GM12878 (cell line): ENCODE measurements around the gene TEKT1. TPM values are rescaled to one million over a fixed set of nuclear protein-coding genes. Genes with fewer than 3 reads are reported as not detected.
"Not testable (repeated sequence)": the region's sequence is repeated elsewhere in the genome, so short reads cannot be mapped to it uniquely, and the experiment has no call there.

ENCODE experiments used
- ATAC-seq: fragments of 200-7000 bp; cut with Tn5 transposase; 3 replicates; pipeline ENCODE4 v1.9.1; 2020; ENCODE audit warnings: mild to moderate bottlenecking, moderate library complexity
- BruUV-seq: library from RNA; stranded (reverse); fragments of 400-500 nt; replicated peaks from 2 replicates; lab custom pipeline; 2021; lab: Mats Ljungman, UMichigan
- CTCF ChIA-PET: fragments of 300-600 bp; sonication (Branson Sonifier 250); formaldehyde crosslinking; extraction: SDS; loops from one replicate; lab custom pipeline; 2021; ENCODE audit warnings: inconsistent platforms; lab: Yijun Ruan, JAX
- POLR2A ChIA-PET: fragments of 350-600 bp; formaldehyde crosslinking; extraction: SDS; loops from one replicate; lab custom pipeline; 2021; ENCODE audit warnings: inconsistent platforms; lab: Charles Lee
- RAD21 ChIA-PET: fragments of 300-600 bp; sonication (Branson Sonifier 250); formaldehyde crosslinking; loops from one replicate; lab custom pipeline; 2023; ENCODE audit warnings: antibody characterized with exemption; ENCODE audit not compliant: unreplicated experiment; lab: Charles Lee
- SMC1A ChIA-PET: fragments of 300-600 bp; sonication (Branson Sonifier 250); formaldehyde crosslinking; loops from one replicate; lab custom pipeline; 2023; ENCODE audit not compliant: unreplicated experiment, uncharacterized antibody; lab: Charles Lee
- DNase-seq: peaks from one replicate; pipeline ENCODE4 v3.0.0-alpha.2; 2011; ENCODE audit warnings: low read depth, low spot score
- FAIRE-seq: peaks from 3 replicates; lab custom pipeline; 2011; peaks lifted over from hg19 to GRCh38; lab: Jason Lieb, UNC
- H2AFZ ChIP-seq: 2 replicates; pipeline ENCODE4 v1.6.0; 2011; ENCODE audit warnings: low read depth, low read length, control low read depth; ENCODE audit not compliant: control insufficient read depth
- H3K27ac ChIP-seq: 2 replicates; pipeline ENCODE4 v1.5.1; 2011; ENCODE audit warnings: control low read depth; ENCODE audit not compliant: control insufficient read depth, insufficient read depth
- H3K27me3 ChIP-seq, 2 experiments: replicated peaks in 1 of 2; 2 replicates each; pipeline versions ENCODE4 v1.6.0 to v1.6.1; 2011; ENCODE audit warnings: low read length in 1 of 2; ENCODE audit not compliant: control insufficient read depth in 2 of 2, insufficient read depth in 2 of 2
- H3K36me3 ChIP-seq, 2 experiments: 2 replicates each; pipeline ENCODE4 v1.5.1; 2011; ENCODE audit warnings: low read length in 1 of 2; ENCODE audit not compliant: control insufficient read depth in 2 of 2, insufficient read depth in 2 of 2
- H3K4me1 ChIP-seq: 2 replicates; pipeline ENCODE4 v1.6.1; 2011; ENCODE audit warnings: mild to moderate bottlenecking, low read length, moderate library complexity, mixed read lengths; ENCODE audit not compliant: control insufficient read depth, insufficient read depth
- H3K4me2 ChIP-seq: 2 replicates; pipeline ENCODE4 v1.6.0; 2011; ENCODE audit warnings: control low read depth; ENCODE audit not compliant: control insufficient read depth, insufficient read depth
- H3K4me3 ChIP-seq: fragments of 200-600 bp; sonication (generic); 2 replicates; pipeline ENCODE4 v1.5.1; 2016
- H3K79me2 ChIP-seq: 2 replicates; pipeline ENCODE4 v1.6.0; 2011; ENCODE audit warnings: low read length; ENCODE audit not compliant: control insufficient read depth, insufficient read depth
- H3K9ac ChIP-seq: 2 replicates; pipeline ENCODE4 v1.8.0; 2011; ENCODE audit warnings: low read length, control low read depth, mixed read lengths; ENCODE audit not compliant: control insufficient read depth, insufficient read depth
- H3K9me3 ChIP-seq: replicated peaks from 3 replicates; pipeline ENCODE4 v1.5.1; 2011; ENCODE audit warnings: mild to moderate bottlenecking, low read length; ENCODE audit not compliant: control insufficient read depth, insufficient read depth
- H4K20me1 ChIP-seq: 2 replicates; pipeline ENCODE4 v1.6.0; 2011; ENCODE audit not compliant: control insufficient read depth, insufficient read depth
- BACH1 ChIP-seq: fragments of 450-650 bp; IDR thresholded peaks from 2 replicates; pipeline ENCODE4 v1.6.1; 2017; ENCODE audit warnings: mild to moderate bottlenecking, borderline replicate concordance
- CREM ChIP-seq: IDR thresholded peaks from 2 replicates; pipeline ENCODE4 v1.6.1; 2014; ENCODE audit warnings: antibody characterized with exemption, low read depth
- IKZF1 ChIP-seq: fragments of 450-650 bp; conservative IDR thresholded peaks from 2 replicates; pipeline ENCODE4 v1.6.1; 2017; ENCODE audit warnings: antibody characterized with exemption, mild to moderate bottlenecking
- IKZF2 ChIP-seq, 2 experiments: fragments of 450-650 bp; IDR thresholded peaks; 2 replicates each; pipeline ENCODE4 v1.6.1; 2017; ENCODE audit warnings: mild to moderate bottlenecking in 2 of 2, moderate library complexity in 2 of 2
- MTA2 ChIP-seq: fragments of 450-650 bp; IDR thresholded peaks from 2 replicates; pipeline ENCODE4 v1.6.1; 2016; ENCODE audit warnings: low read depth, mild to moderate bottlenecking, moderate library complexity
- YY1 ChIP-seq: IDR thresholded peaks from 2 replicates; pipeline ENCODE4 v1.6.1; 2011; ENCODE audit warnings: low read depth, mild to moderate bottlenecking, low read length
- WGBS: methylation state at CpG from one replicate; pipeline ENCODE4 v1.1.6; 2016; ENCODE audit warnings: low lambda C conversion rate; ENCODE audit not compliant: insufficient replicate concordance, insufficient coverage; ENCODE audit errors: missing lambda C conversion rate; 5-methylcytosine and 5-hydroxymethylcytosine counted together
- in situ Hi-C: fragments of 300-500 bp; cut with MboI; formaldehyde crosslinking; loops from 9 replicates; pipeline ENCODE4 v1.14.3; 2018; ENCODE audit warnings: mixed read lengths
- intact Hi-C: fragments of 100-400 bp; cut with micrococcal nuclease; formaldehyde crosslinking; loops from one replicate; pipeline ENCODE4 v1.14.2; 2022; ENCODE audit not compliant: unreplicated experiment
- polyA plus RNA-seq, 11 experiments: library from polyadenylated mRNA; depleted of rRNA in 4 of 11; unstranded in 6 of 11; stranded (reverse) in 5 of 11; fragments of >200 nt; fragmentation: Nextera tagmentation in 4 of 11; fragmentation: Illumina TruSeq in 1 of 11; extraction: Ambion mirVana in 4 of 11; extraction: Trizol in 1 of 11; gene quantifications; 1 replicate in 1 of 11; 2 replicates in 10 of 11; pipeline versions ENCODE4 v1.2.1 to v1.2.3, GENCODE V29; 2011 to 2016; ENCODE audit warnings: inconsistent platforms in 2 of 11, missing spikeins in 2 of 11, low read depth in 1 of 11
- total RNA-seq, 4 experiments: library from RNA; depleted of rRNA in 3 of 4; stranded (reverse); fragments of >200 nt in 3 of 4; fragmentation: Illumina TruSeq in 1 of 4; extraction: Trizol in 1 of 4; gene quantifications; 2 replicates each; pipeline versions ENCODE4 v1.2.1 to v1.2.3, GENCODE V29; 2013 to 2021
- TF ChIP-seq, protein P1 (sequence below): fragments of 450-650 bp; IDR thresholded peaks from 2 replicates; pipeline ENCODE4 v1.6.1; 2016; ENCODE audit warnings: mild to moderate bottlenecking, moderate library complexity, borderline replicate concordance
- TF ChIP-seq, protein P2 (sequence below), 3 experiments: IDR thresholded peaks in 2 of 3; conservative IDR thresholded peaks in 1 of 3; 2 replicates each; pipeline ENCODE4 v1.5.1; 2011; ENCODE audit warnings: low read depth in 3 of 3, low read length in 3 of 3, mild to moderate bottlenecking in 3 of 3, control low read depth in 2 of 3, moderate library complexity in 2 of 3, inconsistent platforms in 1 of 3, mixed read lengths in 1 of 3; ENCODE audit not compliant: control insufficient read depth in 2 of 3, insufficient read depth in 1 of 3; ENCODE audit errors: extremely low read depth in 1 of 3

Gene TEKT1
- total and polyA plus RNA-seq, 10 of the 15 experiments (the other 5 are each of a cell fraction or from before 2014, with no cell fraction given): not detected

DNA sequence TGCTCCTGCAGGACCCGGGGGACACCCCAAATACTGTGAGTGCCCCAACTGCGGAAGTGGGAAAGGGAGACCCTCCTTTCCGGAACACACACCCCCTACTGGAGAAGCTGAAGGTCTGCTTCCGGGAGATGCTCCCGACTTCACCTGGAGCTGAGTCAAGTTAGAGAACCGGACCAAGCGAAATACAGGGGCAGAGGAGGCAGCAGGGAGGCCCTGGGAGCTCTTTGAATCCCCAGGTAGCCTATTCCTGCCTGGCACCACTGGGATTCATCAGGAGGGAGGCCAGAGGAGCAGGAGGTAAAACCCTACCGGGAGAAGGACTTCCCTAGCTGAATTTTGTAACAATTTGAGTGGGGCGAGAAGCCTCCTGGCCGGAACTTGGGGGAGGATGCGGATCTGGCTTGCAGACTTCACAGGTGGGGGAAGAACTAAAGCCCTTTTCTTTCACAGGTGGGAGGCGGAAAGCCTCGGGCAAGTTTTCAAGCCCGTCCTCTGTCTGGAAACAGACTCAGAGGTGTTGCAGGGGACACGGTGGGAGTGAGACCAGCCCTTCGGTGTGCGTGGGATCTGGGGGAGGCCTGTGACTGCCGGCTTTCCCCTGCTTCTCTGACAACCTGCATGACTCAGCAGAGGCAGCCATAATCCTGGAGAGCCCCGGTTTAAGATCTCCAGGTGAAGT, 22.4 kb upstream of the TEKT1 start:
- ChIA-PET POLR2A (interaction anchor here (0.9 kb wide), 1 partner anchor 162 kb away, joined by 3 read pairs; no protein-coding TSS in a partner anchor), RAD21 (interaction anchor here (1.2 to 2.0 kb wide), 3 partner anchors 10 to 150 kb away, joined by 4 to 13 read pairs (median 5); no protein-coding TSS in a partner anchor), CTCF (interaction anchor here (0.6 to 4.1 kb wide), 14 partner anchors 8 to 1356 kb away, joined by 3 to 35 read pairs (median 4); no protein-coding TSS in a partner anchor), SMC1A (interaction anchor here (0.8 to 4.1 kb wide), 5 partner anchors 11 to 150 kb away, joined by 3 to 23 read pairs (median 3); no protein-coding TSS in a partner anchor)
- Histone ChIP-seq H4K20me1 (no peaks in the 10 kb centered on the region), H3K9me3 (no peaks in the 10 kb centered on the region), H3K79me2 (peaks cover 2% of the 10 kb centered on the region; the same call in 1 of the 2 replicates), H3K9ac (0 out of 2 replicates have a peak overlapping the region, but pooled peaks have one; percentile 19), H3K4me3 (peak overlapping the region; percentile 48; the same call in 1 of the 2 replicates), H3K27ac (0 out of 2 replicates have a peak overlapping the region, but pooled peaks have one; percentile 19), H3K36me3 (no peaks in the 10 kb centered on the region), H3K4me1 (no peaks in the 10 kb centered on the region), H3K27me3 (no peaks in the 10 kb centered on the region), H2AFZ (peak overlapping the region; percentile 26; the same call in 1 of the 2 replicates), H3K4me2 (no peak overlapping the region)
- no TSS peak for BruUV-seq
- FAIRE-seq (no peak), DNase-seq (no peak), ATAC-seq (peak; percentile 83)
- intact Hi-C loops: no loop called here
- in situ Hi-C loops: no loop called here
- TF ChIP-seq IKZF1 (peak; percentile 54; the same call in 1 of the 2 replicates), YY1 (no peak), IKZF2 (IDR thresholded peaks at IDR 0.05) (peak in 1 of 2 experiments; percentile 25; a peak in 1 of 4 replicates), BACH1 (peak; percentile 75; the same call in 1 of the 2 replicates), CREM (no peak), MTA2 (no peak)
- TF ChIP-seq, protein P1, sequence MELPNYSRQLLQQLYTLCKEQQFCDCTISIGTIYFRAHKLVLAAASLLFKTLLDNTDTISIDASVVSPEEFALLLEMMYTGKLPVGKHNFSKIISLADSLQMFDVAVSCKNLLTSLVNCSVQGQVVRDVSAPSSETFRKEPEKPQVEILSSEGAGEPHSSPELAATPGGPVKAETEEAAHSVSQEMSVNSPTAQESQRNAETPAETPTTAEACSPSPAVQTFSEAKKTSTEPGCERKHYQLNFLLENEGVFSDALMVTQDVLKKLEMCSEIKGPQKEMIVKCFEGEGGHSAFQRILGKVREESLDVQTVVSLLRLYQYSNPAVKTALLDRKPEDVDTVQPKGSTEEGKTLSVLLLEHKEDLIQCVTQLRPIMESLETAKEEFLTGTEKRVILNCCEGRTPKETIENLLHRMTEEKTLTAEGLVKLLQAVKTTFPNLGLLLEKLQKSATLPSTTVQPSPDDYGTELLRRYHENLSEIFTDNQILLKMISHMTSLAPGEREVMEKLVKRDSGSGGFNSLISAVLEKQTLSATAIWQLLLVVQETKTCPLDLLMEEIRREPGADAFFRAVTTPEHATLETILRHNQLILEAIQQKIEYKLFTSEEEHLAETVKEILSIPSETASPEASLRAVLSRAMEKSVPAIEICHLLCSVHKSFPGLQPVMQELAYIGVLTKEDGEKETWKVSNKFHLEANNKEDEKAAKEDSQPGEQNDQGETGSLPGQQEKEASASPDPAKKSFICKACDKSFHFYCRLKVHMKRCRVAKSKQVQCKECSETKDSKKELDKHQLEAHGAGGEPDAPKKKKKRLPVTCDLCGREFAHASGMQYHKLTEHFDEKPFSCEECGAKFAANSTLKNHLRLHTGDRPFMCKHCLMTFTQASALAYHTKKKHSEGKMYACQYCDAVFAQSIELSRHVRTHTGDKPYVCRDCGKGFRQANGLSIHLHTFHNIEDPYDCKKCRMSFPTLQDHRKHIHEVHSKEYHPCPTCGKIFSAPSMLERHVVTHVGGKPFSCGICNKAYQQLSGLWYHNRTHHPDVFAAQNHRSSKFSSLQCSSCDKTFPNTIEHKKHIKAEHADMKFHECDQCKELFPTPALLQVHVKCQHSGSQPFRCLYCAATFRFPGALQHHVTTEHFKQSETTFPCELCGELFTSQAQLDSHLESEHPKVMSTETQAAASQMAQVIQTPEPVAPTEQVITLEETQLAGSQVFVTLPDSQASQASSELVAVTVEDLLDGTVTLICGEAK: peak; percentile 57; the same call in 1 of the 2 replicates
- TF ChIP-seq, protein P2, sequence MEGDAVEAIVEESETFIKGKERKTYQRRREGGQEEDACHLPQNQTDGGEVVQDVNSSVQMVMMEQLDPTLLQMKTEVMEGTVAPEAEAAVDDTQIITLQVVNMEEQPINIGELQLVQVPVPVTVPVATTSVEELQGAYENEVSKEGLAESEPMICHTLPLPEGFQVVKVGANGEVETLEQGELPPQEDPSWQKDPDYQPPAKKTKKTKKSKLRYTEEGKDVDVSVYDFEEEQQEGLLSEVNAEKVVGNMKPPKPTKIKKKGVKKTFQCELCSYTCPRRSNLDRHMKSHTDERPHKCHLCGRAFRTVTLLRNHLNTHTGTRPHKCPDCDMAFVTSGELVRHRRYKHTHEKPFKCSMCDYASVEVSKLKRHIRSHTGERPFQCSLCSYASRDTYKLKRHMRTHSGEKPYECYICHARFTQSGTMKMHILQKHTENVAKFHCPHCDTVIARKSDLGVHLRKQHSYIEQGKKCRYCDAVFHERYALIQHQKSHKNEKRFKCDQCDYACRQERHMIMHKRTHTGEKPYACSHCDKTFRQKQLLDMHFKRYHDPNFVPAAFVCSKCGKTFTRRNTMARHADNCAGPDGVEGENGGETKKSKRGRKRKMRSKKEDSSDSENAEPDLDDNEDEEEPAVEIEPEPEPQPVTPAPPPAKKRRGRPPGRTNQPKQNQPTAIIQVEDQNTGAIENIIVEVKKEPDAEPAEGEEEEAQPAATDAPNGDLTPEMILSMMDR (IDR thresholded peaks at IDR 0.05 in 2 of 3, conservative IDR thresholded peaks at IDR 0.05 in 1 of 3; ENCODE audit: control insufficient read depth in 2 of 3, extremely low read depth in 1 of 3, insufficient read depth in 1 of 3, low read depth in 3 of 3, low read length in 3 of 3): peak; percentile 14 to 36 (median 14); a peak in 2 of 6 replicates
- 49% methylated on average over 19 of the region's 19 CpGs for WGBS

DNA sequence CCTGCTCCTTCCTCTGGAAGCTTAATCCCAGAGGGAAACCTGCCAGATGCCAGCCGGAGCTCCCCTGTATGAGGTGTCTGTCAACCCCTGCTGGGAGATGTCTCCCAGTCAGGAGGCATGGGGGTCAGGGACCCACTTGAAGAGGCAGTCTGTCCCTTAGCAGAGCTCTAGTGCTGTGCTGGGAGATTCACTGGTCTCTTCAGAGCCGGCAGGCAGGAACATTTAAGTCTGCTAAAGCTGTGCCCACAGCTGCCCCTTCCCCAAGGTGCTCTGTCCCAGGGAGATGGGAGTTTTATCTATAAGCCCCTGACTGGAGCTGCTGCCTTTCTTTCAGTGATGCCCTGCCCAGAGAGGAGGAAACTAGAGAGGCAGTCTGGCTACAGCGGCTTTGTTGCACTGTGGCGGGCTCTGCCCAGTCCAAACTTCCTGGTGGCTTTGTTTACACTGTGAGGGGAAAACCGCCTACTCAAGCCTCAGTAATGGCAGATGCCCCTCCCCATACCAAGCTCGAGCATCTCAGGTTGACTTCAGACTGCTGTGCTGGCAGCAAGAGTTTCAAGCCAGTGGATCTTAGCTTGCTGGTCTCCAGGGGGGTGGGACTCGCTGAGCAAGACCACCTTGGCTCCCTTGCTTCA, 17.1 kb upstream of the TEKT1 start:
- H3K27me3 ChIP-seq, H3K27ac ChIP-seq, H3K79me2 ChIP-seq, H4K20me1 ChIP-seq, H3K9ac ChIP-seq, POLR2A ChIA-PET, CTCF ChIA-PET, H3K9me3 ChIP-seq, H3K36me3 ChIP-seq, DNase-seq, BruUV-seq, H3K4me1 ChIP-seq, ATAC-seq, H3K4me3 ChIP-seq, H2AFZ ChIP-seq, SMC1A ChIA-PET, H3K4me2 ChIP-seq, intact Hi-C loops, FAIRE-seq: not testable (repeated sequence)
- 19% methylated on average over 7 of the region's 7 CpGs for WGBS
- in situ Hi-C loops: loop anchor here (10.0 kb wide), 1 partner anchor 156 kb away; no protein-coding TSS in a partner anchor
- RAD21 ChIA-PET: interaction anchor here (0.6 kb wide), 1 partner anchor 189 kb away, joined by 3 read pairs; no protein-coding TSS in a partner anchor
